DOHH2 (cell line): ENCODE measurements around the gene TRIM5.

ENCODE experiments used
- H3F3A ChIP-seq: fragments of 200-600 bp; sonication (generic), shearing (Covaris generic); 2 replicates; pipeline ENCODE4 v1.6.0; 2016; ENCODE audit warnings: antibody characterized with exemption, mild to moderate bottlenecking; ENCODE audit not compliant: control insufficient read depth, insufficient read depth
- H3K27ac ChIP-seq: fragments of 200-600 bp; sonication (generic); 2 replicates; pipeline ENCODE4 v1.5.1; 2014; ENCODE audit warnings: low read depth, mild to moderate bottlenecking, low read length, moderate library complexity
- H3K27me3 ChIP-seq: fragments of 200-600 bp; sonication (generic); 2 replicates; pipeline ENCODE4 v1.6.1; 2014; ENCODE audit warnings: mild to moderate bottlenecking, low read length, mixed read lengths; ENCODE audit not compliant: control insufficient read depth
- H3K36me3 ChIP-seq: fragments of 200-600 bp; sonication (generic); 2 replicates; pipeline ENCODE4 v1.6.1; 2014; ENCODE audit warnings: mild to moderate bottlenecking, low read length, moderate library complexity, mixed read lengths; ENCODE audit not compliant: control insufficient read depth
- H3K4me1 ChIP-seq: fragments of 200-600 bp; sonication (generic); 2 replicates; pipeline ENCODE4 v1.6.1; 2014; ENCODE audit warnings: mild to moderate bottlenecking, low read length, mixed read lengths; ENCODE audit not compliant: control insufficient read depth
- H3K4me2 ChIP-seq: fragments of 200-600 bp; sonication (generic); 2 replicates; pipeline ENCODE4 v1.6.0; 2014; ENCODE audit warnings: mild to moderate bottlenecking, low read length, moderate library complexity
- H3K4me3 ChIP-seq: fragments of 200-600 bp; sonication (generic); 2 replicates; pipeline ENCODE4 v1.5.1; 2014; ENCODE audit warnings: mild to moderate bottlenecking, low read length, mixed read lengths
- H3K79me2 ChIP-seq: fragments of 200-600 bp; sonication (generic); 2 replicates; pipeline ENCODE4 v1.6.1; 2014; ENCODE audit warnings: mild to moderate bottlenecking, low read length, mixed read lengths; ENCODE audit not compliant: control insufficient read depth
- H3K9me2 ChIP-seq: fragments of 200-600 bp; sonication (generic); replicated peaks from 2 replicates; pipeline ENCODE4 v1.6.1; 2014; ENCODE audit warnings: mild to moderate bottlenecking, low read length, mixed read lengths; ENCODE audit not compliant: control insufficient read depth
- H3K9me3 ChIP-seq: fragments of 200-600 bp; sonication (generic); 2 replicates; pipeline ENCODE4 v1.6.1; 2014; ENCODE audit warnings: antibody characterized with exemption, low read length, mixed read lengths; ENCODE audit not compliant: control insufficient read depth, insufficient read depth
- H4K20me1 ChIP-seq: fragments of 200-600 bp; sonication (generic); 2 replicates; pipeline ENCODE4 v1.6.0; 2014; ENCODE audit warnings: low read depth, mild to moderate bottlenecking, antibody characterized with exemption, low read length, moderate library complexity; ENCODE audit not compliant: control insufficient read depth, insufficient read depth
- CTCF ChIP-seq: fragments of 200-600 bp; sonication (generic); IDR thresholded peaks from one replicate; pipeline ENCODE4 v1.5.1; 2014; ENCODE audit warnings: antibody characterized with exemption, mild to moderate bottlenecking, low read depth, low read length; ENCODE audit not compliant: poor library complexity, severe bottlenecking
- EZH2phosphoT487 ChIP-seq: fragments of 200-600 bp; sonication (generic); IDR thresholded peaks from 2 replicates; pipeline ENCODE4 v1.6.1; 2017; ENCODE audit warnings: borderline replicate concordance, mild to moderate bottlenecking, antibody characterized with exemption, low read length, moderate library complexity, mixed read lengths

TRIM5 gene, protein sequence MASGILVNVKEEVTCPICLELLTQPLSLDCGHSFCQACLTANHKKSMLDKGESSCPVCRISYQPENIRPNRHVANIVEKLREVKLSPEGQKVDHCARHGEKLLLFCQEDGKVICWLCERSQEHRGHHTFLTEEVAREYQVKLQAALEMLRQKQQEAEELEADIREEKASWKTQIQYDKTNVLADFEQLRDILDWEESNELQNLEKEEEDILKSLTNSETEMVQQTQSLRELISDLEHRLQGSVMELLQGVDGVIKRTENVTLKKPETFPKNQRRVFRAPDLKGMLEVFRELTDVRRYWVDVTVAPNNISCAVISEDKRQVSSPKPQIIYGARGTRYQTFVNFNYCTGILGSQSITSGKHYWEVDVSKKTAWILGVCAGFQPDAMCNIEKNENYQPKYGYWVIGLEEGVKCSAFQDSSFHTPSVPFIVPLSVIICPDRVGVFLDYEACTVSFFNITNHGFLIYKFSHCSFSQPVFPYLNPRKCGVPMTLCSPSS

GRCh38 chr11:5684646-5685362 is at the start of gene TRIM5:
Gene TRIM5, minus strand, starts transcription at chr11:5685074. Its CDS starts 4,897 bp downstream, at chr11:5680177.
- Histone ChIP-seq H3K4me1 (peaks cover 28% of the 10 kb centered on the region), H4K20me1 (no peaks in the 10 kb centered on the region), H3K4me2 (peak within 1 kb of the TSS; percentile 72), H3F3A (peaks cover 5% of the 10 kb centered on the region; the same call in 1 of the 2 replicates), H3K36me3 (no peaks in the 10 kb centered on the region), H3K9me2 (no peaks in the 10 kb centered on the region), H3K27ac (no peak within 1 kb of the TSS), H3K79me2 (no peaks in the 10 kb centered on the region), H3K9me3 (no peaks in the 10 kb centered on the region), H3K4me3 (peak within 1 kb of the TSS; percentile 65), H3K27me3 (no peaks in the 10 kb centered on the region)
- TF ChIP-seq EZH2phosphoT487 (no peak), CTCF (peak; percentile 61)

GRCh38 chr11:5727691-5728090 is 42.8 kb upstream of the TRIM5 start:
- TF ChIP-seq CTCF (no peak), EZH2phosphoT487 (no peak)
- no peaks in the 10 kb centered on the region for H3K9me2 ChIP-seq
- no peaks in the 10 kb centered on the region for H3K9me3 ChIP-seq
- H3K36me3 ChIP-seq, result no peaks in the 10 kb centered on the region
- no peaks in the 10 kb centered on the region for H4K20me1 ChIP-seq
- H3K27me3 ChIP-seq, result peaks cover 3% of the 10 kb centered on the region; the same call in 1 of the 2 replicates
- H3K79me2 ChIP-seq, result no peaks in the 10 kb centered on the region
- no peaks in the 10 kb centered on the region for H3F3A ChIP-seq
- H3K4me2 ChIP-seq, result no peak overlapping the region
- no peak overlapping the region for H3K27ac ChIP-seq
- no peaks in the 10 kb centered on the region for H3K4me1 ChIP-seq
- no peak overlapping the region for H3K4me3 ChIP-seq

DNA sequence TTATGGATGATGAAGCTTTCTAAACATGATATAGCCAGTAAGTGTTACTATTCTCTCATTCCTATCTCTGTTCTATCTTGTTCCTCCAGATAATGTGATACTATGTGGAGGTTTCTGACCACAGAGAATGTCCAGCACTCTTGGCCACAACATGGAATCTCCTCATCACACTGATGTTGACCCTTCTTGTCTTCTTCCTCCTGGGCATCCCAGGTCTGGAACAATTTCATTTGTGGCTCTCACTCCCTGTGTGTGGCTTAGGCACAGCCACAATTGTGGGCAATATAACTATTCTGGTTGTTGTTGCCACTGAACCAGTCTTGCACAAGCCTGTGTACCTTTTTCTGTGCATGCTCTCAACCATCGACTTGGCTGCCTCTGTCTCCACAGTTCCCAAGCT is 41.5 kb upstream of the TRIM5 start:
- Histone ChIP-seq H3K4me1 (no peaks in the 10 kb centered on the region), H3K9me2 (no peaks in the 10 kb centered on the region), H3K4me3 (no peak overlapping the region), H3K27ac (no peak overlapping the region), H3K36me3 (no peaks in the 10 kb centered on the region), H3K4me2 (no peak overlapping the region), H3K79me2 (no peaks in the 10 kb centered on the region), H3K27me3 (peaks cover 3% of the 10 kb centered on the region; the same call in 1 of the 2 replicates), H3F3A (no peaks in the 10 kb centered on the region), H4K20me1 (no peaks in the 10 kb centered on the region), H3K9me3 (no peaks in the 10 kb centered on the region)
- TF ChIP-seq EZH2phosphoT487, result no peak
- no peak for TF ChIP-seq CTCF
